Right lobe of liver (tissue), 6 donors: ENCODE results near the gene PDCL3. TPM values are rescaled to one million over a fixed set of nuclear protein-coding genes. Genes with fewer than 3 reads are reported as not detected.

Experiments
- ATAC-seq, 4 donors: fragments of 200-7000 bp; cut with Tn5 transposase; one replicate each; pipeline ENCODE4 v1.9.1; 2020; ENCODE audit warnings: mild to moderate bottlenecking in 4 of 4, moderate library complexity in 4 of 4
- DNase-seq, 3 donors: peaks; one replicate each; pipeline ENCODE4 v3.0.0-alpha.2; 2020
- H3K27ac ChIP-seq, 3 donors: fragments of 200-600 bp; one replicate each; pipeline ENCODE4 v1.8.0; 2022
- H3K27me3 ChIP-seq, 2 donors: fragments of 200-600 bp; one replicate each; pipeline ENCODE4 v1.8.0; 2022
- H3K36me3 ChIP-seq, 4 donors: fragments of 200-600 bp; sonication (generic) in 1 of 4; one replicate each; pipeline versions ENCODE4 v1.5.1 to v1.8.0; 2017 to 2022; ENCODE audit warnings: control low read depth in 1 of 4
- H3K4me1 ChIP-seq, 4 donors: fragments of 200-600 bp; sonication (generic) in 1 of 4; one replicate each; pipeline versions ENCODE4 v1.5.1 to v1.8.0; 2017 to 2022; ENCODE audit warnings: control low read depth in 1 of 4
- H3K4me3 ChIP-seq, 3 donors: fragments of 200-600 bp; one replicate each; pipeline ENCODE4 v1.8.0; 2022
- H3K9me3 ChIP-seq, 4 donors: fragments of 200-600 bp; sonication (generic) in 1 of 4; one replicate each; pipeline versions ENCODE4 v1.5.1 to v1.8.0; 2017 to 2022; ENCODE audit warnings: control low read depth in 1 of 4
- CTCF ChIP-seq, 4 donors: fragments of 200-600 bp in 3 of 4; fragments of 450-650 bp in 1 of 4; IDR thresholded peaks; one replicate each; pipeline versions ENCODE4 v1.5.1 to v1.8.0; 2016 to 2022; ENCODE audit warnings: antibody characterized with exemption in 4 of 4, mild to moderate bottlenecking in 2 of 4
- POLR2A ChIP-seq: fragments of 450-650 bp; IDR thresholded peaks from one replicate; pipeline ENCODE4 v1.6.1; 2017; ENCODE audit warnings: antibody characterized with exemption, mild to moderate bottlenecking
- WGBS: methylation state at CpG from one replicate; pipeline ENCODE4 v1.1.6; 2018; ENCODE audit warnings: low coverage, low lambda C conversion rate; ENCODE audit not compliant: insufficient coverage; ENCODE audit errors: missing lambda C conversion rate; 5-methylcytosine and 5-hydroxymethylcytosine counted together
- intact Hi-C, 2 donors: fragments of 100-400 bp; cut with DNase I; formaldehyde crosslinking; loops; one replicate each; pipeline versions ENCODE4 v1.11.2 to v1.14.1; 2022
- total RNA-seq, 6 experiments: library from RNA; depleted of rRNA in 2 of 6; stranded (reverse); fragments of >200 nt in 2 of 6; fragmentation: NEBNext Ultra II Directional in 3 of 6; extraction: Animal tissue kit (Norgen Biotek cat#: 25700) in 3 of 6; gene quantifications; one replicate each; pipeline versions ENCODE4 v1.1.0 to v1.2.4, GENCODE V29; 2016 to 2023
- donor health status: DM: no; HTN: yes; CAD: no.
- donor health status: DM: no; HTN: no; CAD: no.
- donor health status: DM: no; HTN: no; CAD: no.
- donor health status: DM: no; HTN: yes; CAD: no.
- donor health status: DM: no; HTN: yes; CAD: no.

Gene PDCL3
- total RNA-seq, 6 experiments from 2014 or later = 5.2 to 8.4 (median 7.0) TPM

- H3K36me3 ChIP-seq = no peaks in the 10 kb centered on the region
- H3K27me3 ChIP-seq = no peaks in the 10 kb centered on the region
- H3K27ac ChIP-seq = no peak overlapping the region
- intact Hi-C loops = no loop called here
- ATAC-seq (no peak), DNase-seq (no peak)
- H3K9me3 ChIP-seq = no peaks in the 10 kb centered on the region
- no peak overlapping the region for H3K4me3 ChIP-seq
- WGBS = 77% methylated on average over 3 of the region's 3 CpGs
- no peaks in the 10 kb centered on the region for H3K4me1 ChIP-seq
- no peak for TF ChIP-seq CTCF (IDR thresholded peaks at IDR 0.05)
- TF ChIP-seq POLR2A = no peak
These were observed 36.8 kb downstream of the PDCL3 start for GRCh38 chr2:100599566-100599965.

GRCh38 chr2:100601661-100602060, 38.9 kb downstream of the PDCL3 start:
- no peak overlapping the region for H3K27ac ChIP-seq
- no peak overlapping the region for H3K4me3 ChIP-seq
- intact Hi-C loops = no loop called here
- no peaks in the 10 kb centered on the region for H3K4me1 ChIP-seq
- H3K36me3 ChIP-seq = no peaks in the 10 kb centered on the region
- no peaks in the 10 kb centered on the region for H3K27me3 ChIP-seq
- TF ChIP-seq CTCF (IDR thresholded peaks at IDR 0.05) = no peak
- no peak for TF ChIP-seq POLR2A
- no CpG with 5 or more reads among the region's 3 CpGs for WGBS
- ATAC-seq (no peak), DNase-seq (no peak)
- H3K9me3 ChIP-seq = no peaks in the 10 kb centered on the region

GRCh38 chr2:100603414-100603813, 40.6 kb downstream of the PDCL3 start:
- no peaks in the 10 kb centered on the region for H3K4me1 ChIP-seq
- WGBS = 90% methylated on average over 3 of the region's 7 CpGs
- no peak overlapping the region for H3K4me3 ChIP-seq
- H3K36me3 ChIP-seq = no peaks in the 10 kb centered on the region
- DNase-seq = no peak
- ATAC-seq = no peak
- no peak overlapping the region for H3K27ac ChIP-seq
- intact Hi-C loops = no loop called here
- no peaks in the 10 kb centered on the region for H3K27me3 ChIP-seq
- no peaks in the 10 kb centered on the region for H3K9me3 ChIP-seq
- TF ChIP-seq CTCF (IDR thresholded peaks at IDR 0.05) (no peak), POLR2A (no peak)

- 77% methylated on average over 9 of the region's 10 CpGs for WGBS
- intact Hi-C loops = no loop called here
- DNase-seq (no peak), ATAC-seq (no peak)
- no peaks in the 10 kb centered on the region for H3K4me1 ChIP-seq
- H3K9me3 ChIP-seq = no peaks in the 10 kb centered on the region
- TF ChIP-seq CTCF (IDR thresholded peaks at IDR 0.05) (no peak), POLR2A (no peak)
- H3K27me3 ChIP-seq = no peaks in the 10 kb centered on the region
- H3K4me3 ChIP-seq = no peak overlapping the region
- H3K36me3 ChIP-seq = no peaks in the 10 kb centered on the region
- H3K27ac ChIP-seq = no peak overlapping the region
These were observed 41.3 kb downstream of the PDCL3 start for GRCh38 chr2:100603948-100604633.
